CD14-positive monocyte (primary cell): ENCODE data around the gene SLCO2A1. TPM values are rescaled to one million over a fixed set of nuclear protein-coding genes. Genes with fewer than 3 reads are reported as not detected.

Experiments
- DNase-seq, 3 donors: peaks; one replicate each; pipeline ENCODE4 v3.0.0-alpha.2; 2011 to 2022
- H2AFZ ChIP-seq: 2 replicates; pipeline ENCODE4 v1.6.0; 2012; ENCODE audit warnings: mild to moderate bottlenecking, low read depth, low read length, inconsistent platforms; ENCODE audit not compliant: insufficient read depth, poor library complexity, severe bottlenecking
- H3K27ac ChIP-seq, 2 donors: 1 replicate in 1 of 2; 2 replicates in 1 of 2; pipeline ENCODE4 v1.5.1; 2012 to 2013; ENCODE audit warnings: low read length in 2 of 2, control low read depth in 1 of 2, inconsistent platforms in 1 of 2, low read depth in 1 of 2, mild to moderate bottlenecking in 1 of 2
- H3K27me3 ChIP-seq, 2 donors: one replicate each; pipeline versions ENCODE4 v1.6.0 to v1.6.1; 2011 to 2013; ENCODE audit warnings: low read length in 2 of 2; ENCODE audit not compliant: control insufficient read depth in 2 of 2, insufficient read depth in 2 of 2
- H3K36me3 ChIP-seq, 2 donors: replicated peaks in 1 of 2; 1 replicate in 1 of 2; 2 replicates in 1 of 2; pipeline versions ENCODE4 v1.5.1 to v1.6.1; 2012 to 2013; ENCODE audit warnings: low read length in 2 of 2, control low read depth in 1 of 2, inconsistent platforms in 1 of 2, mild to moderate bottlenecking in 1 of 2; ENCODE audit not compliant: insufficient read depth in 2 of 2, control insufficient read depth in 1 of 2
- H3K4me1 ChIP-seq, 2 donors: 1 replicate in 1 of 2; 2 replicates in 1 of 2; pipeline versions ENCODE4 v1.5.1 to v1.6.1; 2012 to 2013; ENCODE audit warnings: low read length in 2 of 2, control low read depth in 1 of 2, inconsistent platforms in 1 of 2, mild to moderate bottlenecking in 1 of 2, moderate library complexity in 1 of 2; ENCODE audit not compliant: insufficient read depth in 2 of 2, control insufficient read depth in 1 of 2
- H3K4me2 ChIP-seq: replicated peaks from 2 replicates; pipeline ENCODE3; 2012; ENCODE audit warnings: low read length, moderate library complexity, mild to moderate bottlenecking; ENCODE audit not compliant: poor library complexity, severe bottlenecking; ENCODE audit errors: extremely low read depth
- H3K4me3 ChIP-seq, 3 experiments: fragments of 200-600 bp in 1 of 3; sonication (generic) in 1 of 3; replicated peaks in 1 of 3; 1 replicate in 2 of 3; 2 replicates in 1 of 3; pipeline ENCODE4 v1.5.1; 2011 to 2013; ENCODE audit warnings: low read length in 3 of 3, mild to moderate bottlenecking in 3 of 3, control low read depth in 2 of 3, low read depth in 2 of 3, inconsistent platforms in 1 of 3, moderate library complexity in 1 of 3
- H3K79me2 ChIP-seq: 2 replicates; pipeline ENCODE4 v1.6.0; 2012; ENCODE audit warnings: mild to moderate bottlenecking, control low read depth, inconsistent platforms, low read length, moderate library complexity; ENCODE audit not compliant: insufficient read depth
- H3K9ac ChIP-seq: 2 replicates; pipeline ENCODE4 v1.6.0; 2017; ENCODE audit warnings: low read length, mild to moderate bottlenecking; ENCODE audit not compliant: insufficient read depth, poor library complexity, severe bottlenecking
- H3K9me3 ChIP-seq, 2 donors: replicated peaks in 1 of 2; 1 replicate in 1 of 2; 2 replicates in 1 of 2; pipeline versions ENCODE4 v1.5.1 to v1.6.1; 2012 to 2013; ENCODE audit warnings: low read length in 2 of 2, control low read depth in 1 of 2; ENCODE audit not compliant: control insufficient read depth in 1 of 2, insufficient read depth in 1 of 2
- H4K20me1 ChIP-seq: 2 replicates; pipeline ENCODE4 v1.6.0; 2012; ENCODE audit warnings: mild to moderate bottlenecking, low read length, control low read depth, moderate library complexity; ENCODE audit not compliant: insufficient read depth
- H3K27ac Mint-ChIP-seq, 7 donors: one replicate each; pipeline ENCODE4 v1.8.0; 2020; ENCODE audit warnings: mild to moderate bottlenecking in 7 of 7, mixed read lengths in 7 of 7, moderate library complexity in 6 of 7, inconsistent platforms in 2 of 7
- H3K27me3 Mint-ChIP-seq, 3 donors: one replicate each; pipeline ENCODE4 v1.8.0; 2021 to 2022; ENCODE audit warnings: low read depth in 3 of 3, mild to moderate bottlenecking in 3 of 3, mixed read lengths in 3 of 3, moderate library complexity in 3 of 3, inconsistent platforms in 1 of 3
- H3K36me3 Mint-ChIP-seq, 2 donors: one replicate each; pipeline ENCODE4 v1.8.0; 2020; ENCODE audit warnings: mixed read lengths in 2 of 2, inconsistent platforms in 1 of 2, mild to moderate bottlenecking in 1 of 2
- H3K4me1 Mint-ChIP-seq: one replicate; pipeline ENCODE4 v1.8.0; 2020; ENCODE audit warnings: mild to moderate bottlenecking, mixed read lengths
- H3K4me3 Mint-ChIP-seq, 2 donors: one replicate each; pipeline ENCODE4 v1.8.0; 2020; ENCODE audit warnings: mild to moderate bottlenecking in 2 of 2, mixed read lengths in 2 of 2, moderate library complexity in 1 of 2
- H3K9me3 Mint-ChIP-seq, 7 donors: one replicate each; pipeline ENCODE4 v1.8.0; 2020 to 2022; ENCODE audit warnings: mixed read lengths in 7 of 7, mild to moderate bottlenecking in 6 of 7, moderate library complexity in 6 of 7, inconsistent platforms in 2 of 7
- CTCF ChIP-seq: fragments of 200-600 bp; IDR thresholded peaks from one replicate; pipeline ENCODE4 v1.8.0; 2022; ENCODE audit warnings: antibody characterized with exemption, mild to moderate bottlenecking
- WGBS: methylation state at CpG from one replicate; pipeline ENCODE4 v1.1.5; 2013; ENCODE audit warnings: missing lambda C conversion rate; ENCODE audit not compliant: insufficient coverage; 5-methylcytosine and 5-hydroxymethylcytosine counted together
- intact Hi-C, 2 donors: fragments of 100-400 bp; cut with micrococcal nuclease; formaldehyde crosslinking; loops; one replicate each; pipeline versions ENCODE4 v1.15.0 to v1.15.1; 2023
- polyA plus RNA-seq, 3 donors: library from polyadenylated mRNA; depleted of rRNA in 1 of 3; unstranded in 2 of 3; stranded (reverse) in 1 of 3; fragments of 300-500 nt in 2 of 3; fragments of >200 nt in 1 of 3; fragmentation: Illumina TruSeq in 2 of 3; gene quantifications; 1 replicate in 2 of 3; 2 replicates in 1 of 3; pipeline ENCODE4 v1.2.3, GENCODE V29; 2012 to 2021

The SLCO2A1 gene
- polyA plus RNA-seq, 3 donors: 0.12 TPM; not detected in 2

GRCh38 chr3:133938770-133939462, 90.8 kb downstream of the SLCO2A1 start:
- Histone ChIP-seq H2AFZ (no peak overlapping the region), H3K9me3 (no peaks in the 10 kb centered on the region), H3K4me3 (no peak overlapping the region), H3K4me1 (peaks cover 4 to 5% of the 10 kb centered on the region in 2 donors), H3K79me2 (no peaks in the 10 kb centered on the region), H3K36me3 (no peaks in the 10 kb centered on the region), H3K27ac (no peak overlapping the region), H3K4me2 (no peak overlapping the region), H4K20me1 (no peaks in the 10 kb centered on the region), H3K9ac (no peak overlapping the region), H3K27me3 (no peaks in the 10 kb centered on the region)
- WGBS: no CpG with 5 or more reads among the region's 2 CpGs
- intact Hi-C loops: no loop called here
- Mint-ChIP-seq H3K27me3 (peaks cover 2 to 9% (median 3%) of the 10 kb centered on the region in 3 donors), H3K27ac (no peak overlapping the region), H3K36me3 (no peaks in the 10 kb centered on the region), H3K4me3 (no peak overlapping the region), H3K9me3 (no peaks in the 10 kb centered on the region), H3K4me1 (peaks cover 17% of the 10 kb centered on the region)
- no peak for DNase-seq
- TF ChIP-seq CTCF: no peak

GRCh38 chr3:133937756-133938601, 91.7 kb downstream of the SLCO2A1 start:
- no peaks in the 10 kb centered on the region for H3K27me3 ChIP-seq
- DNase-seq: no peak
- no peak overlapping the region for H3K4me2 ChIP-seq
- no peaks in the 10 kb centered on the region for H3K9me3 ChIP-seq
- peaks cover 4 to 5% of the 10 kb centered on the region in 2 donors for H3K4me1 ChIP-seq
- Mint-ChIP-seq H3K27ac (no peak overlapping the region), H3K9me3 (no peaks in the 10 kb centered on the region), H3K4me1 (peaks cover 12% of the 10 kb centered on the region), H3K4me3 (no peak overlapping the region), H3K27me3 (peaks cover 2 to 7% (median 5%) of the 10 kb centered on the region in 3 donors), H3K36me3 (no peaks in the 10 kb centered on the region)
- no peaks in the 10 kb centered on the region for H3K79me2 ChIP-seq
- no peak overlapping the region for H3K4me3 ChIP-seq
- TF ChIP-seq CTCF: no peak
- WGBS: 97% methylated on average over 4 of the region's 10 CpGs
- no peak overlapping the region for H3K27ac ChIP-seq
- H4K20me1 ChIP-seq: no peaks in the 10 kb centered on the region
- intact Hi-C loops: no loop called here
- H2AFZ ChIP-seq: no peak overlapping the region
- H3K9ac ChIP-seq: no peak overlapping the region
- no peaks in the 10 kb centered on the region for H3K36me3 ChIP-seq
